T-helper 9 cell (primary cell): ENCODE measurements around the gene FANCC.

ENCODE experiments used
- DNase-seq: peaks from one replicate; pipeline ENCODE4 v3.0.0-alpha.2; 2020

Gene FANCC

DNA sequence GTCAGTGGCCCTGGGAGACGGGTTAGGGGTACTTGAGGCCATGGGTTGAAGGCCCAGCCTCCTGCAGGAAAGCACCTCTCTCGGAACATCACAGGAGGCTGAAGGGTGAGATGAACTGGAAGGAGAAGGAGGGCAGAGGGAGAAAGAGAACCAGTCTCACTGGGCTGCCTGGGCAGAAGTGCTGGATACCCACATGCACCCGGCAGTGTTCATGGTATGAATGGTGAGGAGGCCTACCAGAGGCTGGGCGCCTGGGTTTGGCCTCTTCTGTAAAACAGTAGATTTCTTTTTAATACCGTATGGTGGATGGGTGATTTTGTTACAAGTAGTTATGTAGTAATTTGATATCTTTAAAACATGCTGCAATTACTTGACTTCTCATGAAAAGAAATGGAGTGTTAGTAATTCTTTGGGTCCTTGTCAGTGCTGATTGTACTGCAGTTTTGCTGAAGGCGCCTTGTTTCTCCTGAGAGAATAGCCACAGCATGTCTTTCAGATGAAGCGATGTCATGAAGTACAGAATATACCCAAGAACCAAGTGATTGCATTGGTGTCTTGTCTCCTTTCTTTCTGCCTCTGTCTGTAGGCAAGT is 258.6 kb downstream of the FANCC start:
- no peak for DNase-seq

DNA sequence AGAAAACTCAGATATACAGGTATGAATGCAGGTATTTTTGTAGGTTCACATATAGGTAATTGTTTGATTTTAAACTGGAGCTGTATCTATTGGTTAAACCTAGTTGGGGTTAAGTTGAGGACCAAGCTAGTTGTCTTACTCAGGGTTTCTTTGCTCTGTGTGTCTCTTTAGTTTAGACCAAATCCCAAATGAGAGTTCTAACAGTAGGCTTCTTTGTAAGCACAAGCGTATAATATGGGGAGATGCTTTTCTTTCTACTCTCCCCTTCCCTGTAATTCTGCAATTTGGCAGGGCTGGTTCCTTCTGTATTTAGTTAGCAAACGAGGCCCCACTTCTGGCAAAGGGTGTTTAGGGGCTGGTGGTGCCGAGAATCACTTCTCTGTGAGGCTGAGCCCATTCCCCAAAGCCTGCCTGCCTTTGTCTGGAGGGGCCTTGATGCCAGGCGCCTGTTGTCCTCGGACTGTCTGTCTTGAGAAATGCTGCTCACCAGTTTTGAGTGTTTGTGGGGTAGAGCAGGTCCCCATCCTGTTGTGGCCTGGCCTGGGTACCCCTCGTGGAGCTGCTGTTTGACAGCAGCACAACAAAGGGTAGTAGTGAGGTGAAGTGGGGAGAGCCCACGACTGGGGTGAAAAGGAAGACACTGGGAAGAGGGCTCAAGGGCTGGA is 259.3 kb downstream of the FANCC start:
- no peak for DNase-seq

DNA sequence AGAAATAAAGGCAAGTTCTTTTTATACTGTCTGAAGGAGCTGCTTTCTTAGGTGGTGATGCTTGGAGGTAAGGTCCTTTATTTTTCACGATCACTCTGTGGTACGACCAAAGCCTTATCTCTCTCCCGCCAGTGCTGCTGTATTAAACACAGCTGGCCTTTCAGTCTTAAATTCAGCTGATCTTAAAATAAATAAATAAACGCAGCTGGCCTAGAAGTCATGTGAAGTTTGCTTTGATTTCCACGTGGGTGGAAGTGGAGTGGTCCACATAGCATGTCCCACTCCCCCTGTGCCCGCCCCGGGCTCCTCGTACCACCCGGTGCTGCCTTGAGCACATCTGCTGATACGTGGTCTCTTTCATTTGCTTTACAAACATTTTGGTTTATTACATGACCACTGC is 260.4 kb downstream of the FANCC start:
- DNase-seq = no peak

DNA sequence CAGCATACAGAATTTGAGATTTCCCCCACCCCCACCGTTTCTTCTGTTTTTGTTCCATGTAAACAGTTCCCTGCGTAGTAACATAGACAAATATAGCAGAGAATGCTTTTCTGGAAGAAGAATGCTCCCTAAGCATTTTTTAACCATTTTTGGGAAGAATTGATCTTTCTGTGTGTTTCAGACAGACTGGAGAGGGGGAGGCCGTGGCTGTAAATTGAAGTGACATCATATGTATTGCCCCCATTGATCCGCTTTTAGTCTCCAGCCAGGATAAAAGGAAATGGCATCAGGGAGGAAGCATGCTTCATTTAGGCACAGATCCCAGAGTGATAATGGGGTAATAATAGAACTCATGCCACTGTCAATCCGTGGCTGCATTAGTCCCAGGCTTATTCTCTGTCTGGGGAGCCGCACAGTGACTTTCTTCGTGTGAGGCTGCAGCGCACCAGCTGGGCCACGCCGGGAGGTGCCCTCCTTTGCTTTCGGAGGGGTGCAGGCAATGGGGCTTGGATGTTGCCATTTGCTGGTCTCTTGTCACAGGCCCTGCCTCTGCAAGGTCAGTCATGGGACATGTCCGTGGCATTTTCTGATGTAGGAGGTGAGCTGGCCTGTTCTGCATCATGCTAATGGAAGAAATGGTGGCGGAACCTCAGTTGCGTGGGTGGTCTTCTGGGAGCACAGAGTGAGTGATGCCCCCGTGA is 261.5 kb downstream of the FANCC start:
- no peak for DNase-seq

DNA sequence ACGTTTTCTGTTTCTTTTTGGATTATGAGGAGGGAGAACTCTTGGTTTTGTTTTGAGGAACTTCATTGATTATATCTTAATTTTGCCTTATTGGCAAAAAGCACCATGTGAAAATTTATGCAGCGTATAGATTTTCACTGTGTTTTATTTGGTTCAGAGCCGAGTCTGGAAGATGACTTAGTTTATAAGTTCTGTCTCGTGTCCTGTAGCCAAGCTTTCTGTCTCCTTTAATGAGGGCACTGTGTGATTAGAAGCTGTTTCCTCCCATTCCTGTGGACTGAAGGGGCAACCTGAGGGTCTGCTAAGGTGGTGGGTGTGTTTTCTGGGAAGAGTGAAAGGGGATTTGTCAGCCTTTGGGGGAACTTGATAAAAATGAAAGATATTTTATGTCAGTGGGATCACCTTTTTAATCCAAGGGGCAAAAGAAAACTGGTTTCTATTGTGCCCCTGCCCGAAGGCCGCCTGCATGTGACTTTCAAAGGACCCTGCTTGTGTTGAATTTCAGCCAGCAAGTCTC is 262.1 kb downstream of the FANCC start:
- no peak for DNase-seq

DNA sequence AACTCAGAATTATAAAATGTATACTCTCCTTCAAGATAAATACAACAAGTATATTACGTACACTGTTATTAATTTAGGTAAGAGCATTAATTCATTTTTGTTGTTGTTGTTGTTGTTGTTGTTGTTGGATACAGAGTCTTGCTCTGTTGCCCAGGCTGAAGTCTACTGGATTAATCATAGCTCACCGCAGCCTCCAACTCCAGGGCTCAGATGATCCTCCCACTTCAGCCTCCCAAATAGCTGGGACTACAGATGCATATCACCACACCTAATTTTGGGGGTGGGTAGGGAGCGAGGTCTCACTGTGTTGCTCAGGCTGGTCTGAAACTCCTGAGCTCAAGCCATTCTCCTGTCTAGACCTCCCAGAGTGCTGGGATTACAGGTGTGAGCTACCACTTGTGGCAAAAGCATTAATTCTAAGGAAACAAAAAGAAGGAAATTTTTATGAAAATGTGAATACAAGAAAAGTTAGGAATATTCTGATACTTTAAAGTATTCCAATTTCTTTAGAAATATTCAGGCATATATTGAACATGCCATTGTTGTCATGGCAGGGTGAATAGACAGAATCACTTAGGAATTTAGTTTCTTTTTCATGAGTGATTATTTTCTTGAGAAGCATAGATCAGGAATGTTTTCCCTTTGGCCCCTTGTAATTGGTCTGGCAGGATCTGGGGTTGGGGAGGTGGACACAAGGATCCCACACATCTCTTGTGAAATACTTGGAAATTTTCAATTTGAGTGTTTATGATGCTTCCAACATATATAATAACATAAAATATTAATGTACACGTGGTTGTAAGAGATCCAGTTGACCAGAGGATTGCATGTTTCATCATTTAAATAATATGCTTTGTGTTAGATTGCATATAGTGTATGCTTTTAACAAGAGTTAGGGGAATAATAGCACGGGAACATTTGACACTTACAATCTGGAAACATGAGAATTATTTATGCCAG is 263.6 kb downstream of the FANCC start:
- no peak for DNase-seq

DNA sequence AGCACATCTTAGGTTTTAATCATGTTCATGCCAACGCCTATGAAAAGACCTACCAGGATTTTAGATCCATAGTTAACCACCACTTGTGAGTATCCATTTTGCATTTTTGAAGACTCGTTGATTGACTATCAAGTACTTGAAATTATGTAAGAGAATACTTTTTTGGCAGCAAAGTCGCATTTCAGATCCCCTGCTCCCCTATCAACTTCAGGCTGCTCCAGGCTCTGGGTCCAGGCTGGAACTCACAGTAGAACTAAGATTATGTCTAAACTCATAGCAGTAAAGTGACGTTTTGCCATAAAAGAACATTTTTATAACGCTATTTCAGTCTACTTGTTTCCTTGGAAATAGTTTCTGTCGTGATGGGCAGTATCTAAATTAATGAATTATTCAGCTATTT is 267.7 kb downstream of the FANCC start:
- no peak for DNase-seq
